ENCODE results near the gene CDH22.

The CDH22 gene

DNA sequence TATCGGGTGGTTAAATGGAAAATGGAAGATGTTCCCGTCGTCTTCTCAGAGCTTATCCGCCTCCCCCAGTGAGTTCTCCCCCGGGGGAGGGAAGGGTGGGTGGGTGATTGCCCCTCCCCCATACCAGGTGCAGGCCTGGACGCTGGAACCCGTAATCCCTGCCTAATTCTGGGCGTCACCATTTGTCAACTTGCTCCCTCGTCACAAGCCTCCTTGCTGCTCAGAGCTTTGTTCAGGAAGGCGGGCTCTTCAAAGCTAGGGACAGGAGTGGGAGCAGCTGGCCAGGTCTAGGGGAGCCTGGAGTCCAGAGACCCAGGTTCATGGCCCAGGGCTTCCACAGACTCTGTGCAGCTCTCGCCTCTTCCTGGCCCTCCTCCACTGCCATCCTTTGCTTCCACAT lies 25.6 kb downstream of the CDH22 start:
- no peaks in the 10 kb centered on the region for H3K36me3 ChIP-seq (ENCODE audit: control insufficient read depth, insufficient read depth, low read length)
- H3K27me3 ChIP-seq (ENCODE audit: control insufficient read depth, insufficient read depth, low read length): peaks cover 4% of the 10 kb centered on the region
- H3K4me1 ChIP-seq (ENCODE audit: control insufficient read depth, insufficient read depth, low read length): no peaks in the 10 kb centered on the region
- H3K27ac ChIP-seq (ENCODE audit: low read depth, low read length): no peak overlapping the region
- no peak overlapping the region for H3K4me3 ChIP-seq (ENCODE audit: low read length)
- H3K9ac ChIP-seq (ENCODE audit: low read length): no peak overlapping the region

DNA sequence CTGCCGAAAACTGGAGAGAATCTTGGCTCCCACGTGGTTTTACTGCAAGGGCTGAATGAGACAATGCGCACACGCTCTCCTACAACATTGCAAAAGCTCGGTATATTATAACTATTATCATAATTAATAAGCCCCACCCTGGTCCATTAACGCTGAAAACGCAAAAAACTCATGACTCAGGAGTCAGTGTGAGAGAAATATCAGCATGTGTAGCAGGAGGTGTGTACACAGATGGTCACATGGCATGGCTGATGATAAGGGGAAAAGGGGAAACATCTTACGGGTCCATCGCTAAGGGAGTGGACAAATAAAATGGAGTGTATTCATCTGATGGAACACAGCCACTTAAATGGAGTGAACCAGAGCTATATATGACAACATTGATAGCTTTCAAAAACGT lies 29.2 kb downstream of the CDH22 start:
- H3K27me3 ChIP-seq (ENCODE audit: control insufficient read depth, insufficient read depth, low read length): peaks cover 6% of the 10 kb centered on the region
- H3K4me3 ChIP-seq (ENCODE audit: low read length): no peak overlapping the region
- no peaks in the 10 kb centered on the region for H3K4me1 ChIP-seq (ENCODE audit: control insufficient read depth, insufficient read depth, low read length)
- H3K36me3 ChIP-seq (ENCODE audit: control insufficient read depth, insufficient read depth, low read length): no peaks in the 10 kb centered on the region
- H3K9ac ChIP-seq (ENCODE audit: low read length): no peak overlapping the region
- H3K27ac ChIP-seq (ENCODE audit: low read depth, low read length): no peak overlapping the region

DNA sequence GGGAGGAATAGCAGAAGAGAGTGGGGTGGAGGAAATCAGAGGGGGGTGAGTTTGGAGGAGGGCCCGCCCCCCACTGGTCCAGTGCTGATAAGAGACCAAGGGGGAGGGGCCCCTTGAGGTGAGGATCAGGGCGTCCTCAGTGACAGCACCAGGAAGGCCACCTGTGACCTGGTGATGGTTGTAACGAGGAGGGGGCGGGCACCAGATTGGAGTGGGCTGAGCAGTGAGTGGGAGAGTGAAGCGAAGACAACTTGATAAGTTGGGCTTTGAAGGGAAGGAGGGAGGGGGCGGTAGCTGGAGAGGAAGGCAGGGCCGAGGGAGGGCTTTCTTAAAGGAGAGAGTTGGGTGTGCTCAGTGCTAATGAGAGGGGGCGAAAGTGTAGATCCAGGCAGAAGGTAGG lies 30.7 kb downstream of the CDH22 start:
- Histone ChIP-seq H3K4me1 (ENCODE audit: control insufficient read depth, insufficient read depth, low read length) (no peaks in the 10 kb centered on the region), H3K27ac (ENCODE audit: low read depth, low read length) (no peak overlapping the region), H3K36me3 (ENCODE audit: control insufficient read depth, insufficient read depth, low read length) (no peaks in the 10 kb centered on the region), H3K9ac (ENCODE audit: low read length) (no peak overlapping the region), H3K4me3 (ENCODE audit: low read length) (no peak overlapping the region), H3K27me3 (ENCODE audit: control insufficient read depth, insufficient read depth, low read length) (peaks cover 3% of the 10 kb centered on the region)

DNA sequence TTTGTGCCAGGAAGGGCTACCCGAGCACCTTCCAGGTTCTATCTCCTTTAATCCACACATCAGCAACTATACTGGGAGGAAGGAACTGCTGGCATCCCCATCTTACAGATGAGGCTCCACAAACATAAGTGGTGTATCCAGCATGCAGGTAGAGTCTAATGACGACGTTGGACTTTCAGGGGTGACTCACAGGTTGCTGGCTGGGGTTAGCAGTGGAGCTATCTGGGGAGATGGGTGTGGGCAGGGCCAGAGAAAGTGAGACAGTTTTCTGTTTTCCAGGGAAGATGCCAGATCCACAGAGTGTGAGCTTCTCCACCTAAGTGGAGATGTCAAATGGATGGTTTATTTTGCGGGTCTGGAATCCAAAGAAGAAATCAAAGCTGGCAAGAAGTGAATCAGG lies 31.8 kb downstream of the CDH22 start:
- H3K27ac ChIP-seq (ENCODE audit: low read depth, low read length): no peak overlapping the region
- H3K4me3 ChIP-seq (ENCODE audit: low read length): no peak overlapping the region
- H3K27me3 ChIP-seq (ENCODE audit: control insufficient read depth, insufficient read depth, low read length): peaks cover 3% of the 10 kb centered on the region
- no peaks in the 10 kb centered on the region for H3K36me3 ChIP-seq (ENCODE audit: control insufficient read depth, insufficient read depth, low read length)
- H3K9ac ChIP-seq (ENCODE audit: low read length): no peak overlapping the region
- no peaks in the 10 kb centered on the region for H3K4me1 ChIP-seq (ENCODE audit: control insufficient read depth, insufficient read depth, low read length)

DNA sequence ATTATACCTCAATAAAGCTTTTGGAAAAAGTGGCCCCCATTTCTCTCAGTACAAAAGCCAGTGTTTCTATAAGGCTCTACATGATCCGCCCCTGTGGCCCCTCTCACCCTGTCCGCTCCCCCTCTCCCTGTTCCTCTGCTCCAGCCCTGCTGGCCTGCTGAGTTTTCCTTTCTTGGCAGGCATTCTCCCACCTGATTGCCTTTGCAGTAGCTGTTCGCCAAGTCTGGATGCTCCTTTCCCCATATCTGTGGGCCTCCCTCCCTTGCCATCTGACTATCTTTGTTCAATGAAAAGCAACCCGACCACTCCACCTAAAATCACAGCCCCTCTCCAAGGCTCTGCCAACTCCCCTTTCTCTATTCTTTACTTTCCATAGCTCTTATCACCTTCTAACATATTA lies 33.2 kb downstream of the CDH22 start:
- Histone ChIP-seq H3K4me1 (ENCODE audit: control insufficient read depth, insufficient read depth, low read length) (no peaks in the 10 kb centered on the region), H3K36me3 (ENCODE audit: control insufficient read depth, insufficient read depth, low read length) (no peaks in the 10 kb centered on the region), H3K9ac (ENCODE audit: low read length) (no peak overlapping the region), H3K27me3 (ENCODE audit: control insufficient read depth, insufficient read depth, low read length) (peaks cover 4% of the 10 kb centered on the region), H3K27ac (ENCODE audit: low read depth, low read length) (no peak overlapping the region), H3K4me3 (ENCODE audit: low read length) (no peak overlapping the region)

DNA sequence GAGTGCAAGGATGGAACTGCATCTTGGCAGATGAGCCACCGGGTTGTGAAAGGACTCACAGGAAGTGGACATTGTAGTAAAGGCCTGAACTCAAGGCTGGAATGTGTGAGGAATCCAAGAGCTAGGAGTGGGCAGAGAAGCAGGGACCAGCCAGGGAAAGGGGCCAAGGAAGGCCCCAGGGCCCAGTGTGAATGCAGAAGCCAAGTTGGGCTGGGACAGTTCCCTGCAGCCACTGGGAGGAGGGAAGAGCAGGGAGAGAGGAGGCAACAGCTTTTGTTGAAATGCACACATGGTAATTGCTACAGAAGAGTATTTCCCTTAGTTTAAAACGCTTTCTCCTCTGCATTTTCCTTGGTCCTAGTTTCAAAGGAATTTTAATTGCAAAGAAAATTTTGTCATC lies 34.6 kb downstream of the CDH22 start:
- Histone ChIP-seq H3K27me3 (ENCODE audit: control insufficient read depth, insufficient read depth, low read length) (peaks cover 4% of the 10 kb centered on the region), H3K9ac (ENCODE audit: low read length) (no peak overlapping the region)

DNA sequence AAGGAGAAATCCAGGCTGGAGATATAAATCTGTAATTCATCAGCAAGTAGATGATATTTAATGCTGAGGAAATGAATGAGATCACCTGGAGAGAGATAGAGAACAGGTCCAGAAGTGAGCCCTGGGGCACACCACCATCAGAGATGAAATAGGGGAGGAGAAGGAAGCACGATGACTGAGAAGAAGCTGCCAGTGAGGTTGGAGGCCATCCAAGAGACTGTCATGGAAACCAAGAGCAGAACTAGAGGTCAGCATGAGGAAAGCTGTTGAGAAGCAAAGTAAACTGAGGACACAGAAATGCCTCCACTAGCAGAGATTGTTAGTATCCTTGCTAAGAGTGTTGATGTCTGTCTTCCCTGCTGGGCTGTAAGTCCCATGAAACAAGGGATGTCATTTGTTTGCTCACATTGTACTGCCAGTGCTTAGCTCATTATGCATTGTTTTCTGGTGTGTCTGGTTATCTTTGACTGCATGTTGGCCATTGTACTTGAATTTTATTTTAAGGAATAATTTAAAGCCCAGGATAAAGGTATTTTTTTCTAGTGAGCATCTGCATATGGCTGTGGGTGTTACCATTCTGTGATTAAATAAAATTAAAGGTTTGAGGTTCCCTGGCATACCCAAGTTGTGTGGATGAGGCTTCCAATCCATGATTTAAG lies 35.8 kb downstream of the CDH22 start:
- H3K4me1 ChIP-seq (ENCODE audit: control insufficient read depth, insufficient read depth, low read length): no peaks in the 10 kb centered on the region
- no peak overlapping the region for H3K27ac ChIP-seq (ENCODE audit: low read depth, low read length)
- no peaks in the 10 kb centered on the region for H3K36me3 ChIP-seq (ENCODE audit: control insufficient read depth, insufficient read depth, low read length)
- no peak overlapping the region for H3K9ac ChIP-seq (ENCODE audit: low read length)
- H3K4me3 ChIP-seq (ENCODE audit: low read length): no peak overlapping the region
- H3K27me3 ChIP-seq (ENCODE audit: control insufficient read depth, insufficient read depth, low read length): peaks cover 4% of the 10 kb centered on the region

More for the DNA sequence above, 34.6 kb downstream of the CDH22 start:
- Histone ChIP-seq H3K36me3 (ENCODE audit: control insufficient read depth, insufficient read depth, low read length) (no peaks in the 10 kb centered on the region), H3K4me1 (ENCODE audit: control insufficient read depth, insufficient read depth, low read length) (no peaks in the 10 kb centered on the region), H3K27ac (ENCODE audit: low read depth, low read length) (no peak overlapping the region), H3K4me3 (ENCODE audit: low read length) (no peak overlapping the region)

DNA sequence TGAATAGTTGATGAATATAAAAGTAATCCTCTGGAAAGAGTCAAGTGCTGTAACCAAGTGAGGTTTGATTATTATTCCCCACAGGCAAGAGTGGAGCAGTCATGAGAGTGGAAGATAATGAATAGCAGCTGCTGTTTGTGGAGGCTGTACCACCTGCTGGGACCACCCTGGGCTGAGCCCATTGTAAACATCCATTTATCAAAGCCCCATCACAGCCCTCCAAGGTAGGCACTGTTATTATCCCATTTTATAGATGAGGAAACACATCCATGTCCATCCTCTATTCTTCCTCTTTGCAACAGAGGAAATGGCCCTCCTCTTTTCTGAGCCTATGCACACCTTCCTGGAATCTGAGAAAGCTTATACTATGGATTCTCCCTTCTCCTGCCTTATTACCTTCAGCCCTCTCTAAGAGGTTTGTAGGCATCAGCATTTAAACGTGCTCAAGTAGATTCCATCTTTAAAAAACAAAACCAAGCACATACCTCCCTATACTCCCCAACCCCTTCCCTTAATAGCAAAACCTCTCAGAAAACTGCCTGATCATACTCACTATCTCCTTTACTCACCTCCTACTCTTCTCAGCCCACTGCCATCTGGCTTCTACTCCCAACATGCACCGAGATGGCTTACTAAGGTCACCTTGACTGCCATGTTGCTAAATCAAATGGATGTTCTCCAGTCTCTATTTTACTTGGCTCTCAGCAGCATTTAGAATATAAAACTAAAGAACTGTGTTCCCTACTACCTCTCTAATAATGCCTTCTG lies 37.1 kb downstream of the CDH22 start:
- Histone ChIP-seq H3K27ac (ENCODE audit: low read depth, low read length) (no peak overlapping the region), H3K36me3 (ENCODE audit: control insufficient read depth, insufficient read depth, low read length) (no peaks in the 10 kb centered on the region), H3K4me1 (ENCODE audit: control insufficient read depth, insufficient read depth, low read length) (no peaks in the 10 kb centered on the region), H3K9ac (ENCODE audit: low read length) (no peak overlapping the region), H3K4me3 (ENCODE audit: low read length) (no peak overlapping the region), H3K27me3 (ENCODE audit: control insufficient read depth, insufficient read depth, low read length) (peaks cover 4% of the 10 kb centered on the region)

DNA sequence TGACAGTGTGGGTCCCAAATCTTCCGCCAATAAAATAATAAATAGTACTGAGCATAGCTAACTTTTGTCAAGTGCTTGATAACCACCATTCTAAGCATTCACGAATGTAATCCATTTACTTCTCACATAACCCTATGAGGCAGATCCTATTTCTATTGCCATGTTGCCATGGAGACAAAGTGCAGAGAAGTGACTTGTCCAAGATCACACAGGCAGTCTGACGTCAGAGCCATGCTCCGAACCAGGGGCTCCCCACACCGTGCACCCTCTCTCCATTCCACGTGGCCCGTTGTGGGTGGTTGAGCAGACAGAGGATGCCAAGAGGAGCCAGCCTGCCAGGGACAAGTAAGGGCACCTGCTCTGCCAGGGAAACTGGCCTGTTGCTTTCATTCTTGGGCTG lies 38.9 kb downstream of the CDH22 start:
- H3K4me1 ChIP-seq (ENCODE audit: control insufficient read depth, insufficient read depth, low read length): no peaks in the 10 kb centered on the region
- peaks cover 2% of the 10 kb centered on the region for H3K27me3 ChIP-seq (ENCODE audit: control insufficient read depth, insufficient read depth, low read length)
- no peak overlapping the region for H3K27ac ChIP-seq (ENCODE audit: low read depth, low read length)
- H3K4me3 ChIP-seq (ENCODE audit: low read length): no peak overlapping the region
- H3K36me3 ChIP-seq (ENCODE audit: control insufficient read depth, insufficient read depth, low read length): no peaks in the 10 kb centered on the region
- H3K9ac ChIP-seq (ENCODE audit: low read length): no peak overlapping the region

DNA sequence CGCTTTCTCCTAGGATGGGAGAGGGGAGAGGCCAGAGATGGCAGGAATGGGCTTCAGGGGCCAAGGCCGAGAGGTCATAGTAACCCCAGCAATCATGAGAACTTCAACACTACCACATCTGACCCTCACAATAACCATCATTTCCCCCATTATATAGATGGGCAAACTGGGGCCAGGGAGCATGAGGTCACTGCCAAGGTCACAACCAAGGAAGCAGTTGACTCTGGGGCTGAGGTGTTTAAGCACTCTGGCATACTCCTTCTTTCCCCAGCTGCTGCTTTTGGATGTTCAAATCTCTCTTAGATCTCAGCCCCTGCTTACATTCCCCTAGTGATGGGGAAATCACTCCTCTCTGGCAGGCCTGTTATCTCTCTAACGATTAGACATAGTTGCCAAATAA lies 39.6 kb downstream of the CDH22 start:
- no peak overlapping the region for H3K27ac ChIP-seq (ENCODE audit: low read depth, low read length)
- H3K4me1 ChIP-seq (ENCODE audit: control insufficient read depth, insufficient read depth, low read length): no peaks in the 10 kb centered on the region
- H3K9ac ChIP-seq (ENCODE audit: low read length): no peak overlapping the region
- peaks cover 2% of the 10 kb centered on the region for H3K27me3 ChIP-seq (ENCODE audit: control insufficient read depth, insufficient read depth, low read length)
- no peaks in the 10 kb centered on the region for H3K36me3 ChIP-seq (ENCODE audit: control insufficient read depth, insufficient read depth, low read length)
- no peak overlapping the region for H3K4me3 ChIP-seq (ENCODE audit: low read length)

DNA sequence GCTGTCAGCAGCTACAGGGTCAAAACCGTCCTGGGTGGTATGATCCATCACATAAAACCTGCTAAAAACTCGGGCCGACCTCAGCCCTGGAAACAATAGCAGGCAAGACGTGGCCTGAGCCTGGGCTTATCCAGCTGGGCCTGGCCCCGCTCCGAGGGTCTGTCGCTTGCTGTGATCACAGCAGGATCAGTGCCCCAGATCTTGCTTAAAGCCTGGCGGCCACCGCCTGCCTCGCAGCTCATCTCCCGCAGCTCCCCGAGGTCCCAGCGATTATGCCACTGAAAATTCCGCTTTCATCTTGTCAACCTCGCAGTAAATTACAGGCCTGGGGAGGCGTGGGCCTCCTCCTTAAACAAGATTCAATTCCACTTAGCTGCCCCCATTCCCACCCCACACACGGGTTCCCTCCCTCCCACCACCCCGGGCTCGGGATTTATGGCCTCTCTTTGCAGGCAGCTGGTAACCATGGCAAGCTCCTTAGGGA lies 40.1 kb downstream of the CDH22 start:
- no peaks in the 10 kb centered on the region for H3K4me1 ChIP-seq (ENCODE audit: control insufficient read depth, insufficient read depth, low read length)
- H3K36me3 ChIP-seq (ENCODE audit: control insufficient read depth, insufficient read depth, low read length): no peaks in the 10 kb centered on the region
- no peak overlapping the region for H3K4me3 ChIP-seq (ENCODE audit: low read length)
- H3K27me3 ChIP-seq (ENCODE audit: control insufficient read depth, insufficient read depth, low read length): peaks cover 2% of the 10 kb centered on the region
- no peak overlapping the region for H3K9ac ChIP-seq (ENCODE audit: low read length)
- H3K27ac ChIP-seq (ENCODE audit: low read depth, low read length): no peak overlapping the region

DNA sequence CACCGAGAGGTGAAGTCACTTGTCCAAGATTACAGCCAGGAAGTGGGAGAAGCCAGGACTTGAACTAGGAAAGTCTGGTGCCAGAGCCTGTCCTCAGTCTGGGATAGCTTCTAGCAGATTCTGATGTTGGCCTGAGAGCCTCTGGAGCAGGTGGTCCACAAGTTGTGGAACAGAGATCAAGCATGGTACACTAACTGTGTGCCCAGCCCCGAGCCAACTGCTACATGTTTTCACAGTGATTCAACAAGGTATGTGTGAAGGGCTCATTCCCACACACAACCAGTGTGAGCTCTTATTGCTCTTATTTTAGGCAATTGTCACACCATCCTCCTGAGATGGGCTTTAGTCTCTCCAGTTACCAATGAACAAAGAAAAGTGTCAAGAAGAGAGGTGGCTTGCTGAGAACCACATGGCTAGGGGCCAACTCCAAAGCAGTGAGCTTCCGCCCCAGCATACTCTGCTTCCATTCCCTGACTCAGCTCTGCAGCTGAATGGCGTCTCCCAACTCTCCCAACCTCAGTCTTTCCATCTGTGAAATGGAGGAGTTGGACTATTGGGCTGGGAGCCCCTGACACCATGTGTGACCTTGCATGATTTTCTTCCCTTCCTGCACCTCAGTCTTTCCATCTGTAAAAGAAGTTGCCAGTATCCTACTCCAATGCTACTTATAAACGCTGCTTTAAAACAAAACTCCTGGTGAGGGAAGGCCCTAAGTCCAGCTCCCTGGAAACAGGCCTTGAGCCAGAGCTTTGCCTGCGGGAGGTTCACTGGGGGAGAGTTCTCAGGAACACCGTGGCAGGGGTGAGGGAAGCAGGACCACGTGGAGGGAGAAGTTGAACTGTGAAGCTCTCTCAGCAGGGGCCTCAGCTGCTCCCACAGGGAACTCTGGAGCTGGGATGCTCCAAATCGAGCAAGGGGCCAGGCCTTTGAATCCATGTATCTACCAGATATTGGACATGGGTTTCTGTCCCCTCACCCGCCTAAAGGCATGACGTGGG lies 40.9 kb downstream of the CDH22 start:
- H3K27me3 ChIP-seq (ENCODE audit: control insufficient read depth, insufficient read depth, low read length): peaks cover 2% of the 10 kb centered on the region
- no peak overlapping the region for H3K27ac ChIP-seq (ENCODE audit: low read depth, low read length)
- H3K4me1 ChIP-seq (ENCODE audit: control insufficient read depth, insufficient read depth, low read length): no peaks in the 10 kb centered on the region

More for the DNA sequence above, 40.9 kb downstream of the CDH22 start:
- no peaks in the 10 kb centered on the region for H3K36me3 ChIP-seq (ENCODE audit: control insufficient read depth, insufficient read depth, low read length)
- no peak overlapping the region for H3K9ac ChIP-seq (ENCODE audit: low read length)
- H3K4me3 ChIP-seq (ENCODE audit: low read length): no peak overlapping the region

Data from rectal smooth muscle tissue (tissue), 1 donor.